CD4-positive, CD25-positive, alpha-beta regulatory T cell (primary cell): Measurements from ENCODE around the gene VWDE. TPM values are rescaled to one million over a fixed set of nuclear protein-coding genes. Genes with fewer than 3 reads are reported as not detected.
"Not testable (repeated sequence)": the region's sequence is repeated elsewhere in the genome, so short reads cannot be mapped to it uniquely, and the experiment has no call there.

ENCODE experiments used
- ATAC-seq, 2 donors: fragments of 150-1000 bp; cut with Tn5 transposase; one replicate each; pipeline ENCODE4 v1.10.0; 2021; ENCODE audit warnings: low read depth in 2 of 2, moderate number of reproducible peaks in 2 of 2, moderate library complexity in 1 of 2
- DNase-seq, 3 donors: peaks; one replicate each; pipeline versions ENCODE4 v3.0.0 to v3.0.0-alpha.2; 2012 to 2022; ENCODE audit warnings: mixed read lengths in 1 of 3
- H3K27ac ChIP-seq: one replicate; pipeline ENCODE4 v1.7.0; 2013; ENCODE audit warnings: mild to moderate bottlenecking, low read length; ENCODE audit not compliant: insufficient read depth, poor library complexity, severe bottlenecking
- H3K27me3 ChIP-seq: one replicate; pipeline ENCODE4 v1.7.0; 2013; ENCODE audit warnings: low read length; ENCODE audit not compliant: control insufficient read depth, insufficient read depth
- H3K36me3 ChIP-seq: one replicate; pipeline ENCODE4 v1.7.0; 2013; ENCODE audit warnings: mild to moderate bottlenecking, low read length, moderate library complexity; ENCODE audit not compliant: control insufficient read depth, insufficient read depth
- H3K4me1 ChIP-seq: 2 replicates; pipeline ENCODE4 v1.7.0; 2013; ENCODE audit warnings: mild to moderate bottlenecking, low read length; ENCODE audit not compliant: insufficient read depth, control insufficient read depth, poor library complexity, severe bottlenecking
- H3K4me3 ChIP-seq: one replicate; pipeline ENCODE4 v1.7.0; 2013; ENCODE audit warnings: low read depth, mild to moderate bottlenecking, low read length, moderate library complexity
- H3K9me3 ChIP-seq, 2 experiments: 1 replicate in 1 of 2; 2 replicates in 1 of 2; pipeline ENCODE4 v1.7.0; 2013; ENCODE audit warnings: low read length in 2 of 2, mild to moderate bottlenecking in 1 of 2, moderate library complexity in 1 of 2; ENCODE audit not compliant: control insufficient read depth in 2 of 2
- H3K27ac Mint-ChIP-seq, 3 donors: one replicate each; pipeline ENCODE4 v1.8.0; 2020 to 2022; ENCODE audit warnings: mild to moderate bottlenecking in 3 of 3, mixed read lengths in 3 of 3, moderate library complexity in 2 of 3
- H3K27me3 Mint-ChIP-seq: one replicate; pipeline ENCODE4 v1.8.0; 2022; ENCODE audit warnings: mild to moderate bottlenecking, mixed read lengths
- H3K36me3 Mint-ChIP-seq: one replicate; pipeline ENCODE4 v1.8.0; 2020; ENCODE audit warnings: mixed read lengths
- H3K4me1 Mint-ChIP-seq, 4 donors: one replicate each; pipeline ENCODE4 v1.8.0; 2020 to 2022; ENCODE audit warnings: mixed read lengths in 4 of 4, mild to moderate bottlenecking in 1 of 4
- H3K4me3 Mint-ChIP-seq, 4 donors: one replicate each; pipeline ENCODE4 v1.8.0; 2020 to 2022; ENCODE audit warnings: mild to moderate bottlenecking in 4 of 4, mixed read lengths in 4 of 4, moderate library complexity in 3 of 4
- H3K9me3 Mint-ChIP-seq, 7 donors: one replicate each; pipeline ENCODE4 v1.8.0; 2020 to 2022; ENCODE audit warnings: mixed read lengths in 7 of 7, mild to moderate bottlenecking in 3 of 7, moderate library complexity in 2 of 7
- polyA plus RNA-seq, 4 donors: library from polyadenylated mRNA; unstranded; fragments of 300-500 nt; fragmentation: Illumina TruSeq; gene quantifications; one replicate each; pipeline ENCODE4 v1.2.3, GENCODE V29; 2021
- total RNA-seq: library from RNA; stranded (reverse); gene quantifications from one replicate; pipeline ENCODE4 v1.2.3, GENCODE V29; 2022

Gene VWDE
- total and polyA plus RNA-seq, 5 donors from 2014 or later = 0.12 to 0.86 (median 0.37) TPM; not detected in 2

DNA sequence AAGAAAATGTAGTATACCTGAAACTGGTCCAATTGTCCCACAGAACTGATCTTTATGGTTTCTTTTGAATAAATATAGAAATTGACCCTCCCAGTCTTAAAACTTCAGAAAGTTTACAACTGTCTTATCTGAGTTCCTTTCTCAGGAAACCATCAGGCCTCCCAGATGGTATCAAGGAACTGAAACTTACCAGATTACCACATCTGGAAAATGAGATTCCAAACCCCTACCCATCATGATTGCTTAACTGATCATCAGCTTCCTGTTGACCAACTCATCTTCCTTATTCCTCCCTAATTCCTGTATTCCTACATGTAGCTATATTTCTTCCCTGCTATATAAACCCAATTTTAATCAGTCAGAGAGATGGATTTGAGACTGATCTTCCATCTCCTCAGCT is 5.5 kb downstream of the VWDE start:
- Mint-ChIP-seq H3K27me3 (peaks cover 9% of the 10 kb centered on the region), H3K4me1 (peaks cover 4 to 6% (median 5%) of the 10 kb centered on the region in 4 donors), H3K9me3 (peaks cover 0 to 17% (median 4%) of the 10 kb centered on the region in 7 donors), H3K4me3 (no peak overlapping the region), H3K27ac (peak overlapping the region in 1 of 3 donors; percentile 70), H3K36me3 (no peaks in the 10 kb centered on the region)
- Histone ChIP-seq H3K4me1 (peaks cover 3% of the 10 kb centered on the region), H3K27me3 (no peaks in the 10 kb centered on the region), H3K9me3 (peaks cover 0 to 4% of the 10 kb centered on the region in 2 experiments), H3K27ac (no peak overlapping the region), H3K4me3 (no peak overlapping the region), H3K36me3 (no peaks in the 10 kb centered on the region)
- DNase-seq (no peak), ATAC-seq (no peak)

DNA sequence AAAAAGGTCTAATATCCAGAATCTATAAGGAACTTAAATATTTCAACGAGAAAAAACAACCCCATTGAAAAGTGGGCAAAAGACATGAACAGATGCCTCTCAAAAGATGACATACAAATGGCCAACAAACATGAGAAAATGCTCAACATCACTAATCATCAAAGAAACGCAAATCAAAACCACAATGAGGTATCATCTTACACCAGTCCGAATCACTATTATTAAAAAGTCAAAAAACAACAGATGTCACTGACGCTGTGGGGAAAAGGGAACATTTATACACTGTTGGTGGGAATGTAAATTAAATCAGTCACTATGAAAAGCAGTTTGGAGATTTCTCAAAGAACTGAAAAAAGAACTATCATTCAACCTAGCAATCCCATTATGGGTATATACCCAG is 6.0 kb downstream of the VWDE start:
- Mint-ChIP-seq H3K4me1 (peaks cover 0 to under 1% (median under 1%) of the 10 kb centered on the region in 4 donors), H3K36me3 (no peaks in the 10 kb centered on the region), H3K27ac (no peak overlapping the region), H3K9me3 (peaks cover 0 to 17% (median 4%) of the 10 kb centered on the region in 7 donors), H3K4me3 (no peak overlapping the region), H3K27me3 (peaks cover 5% of the 10 kb centered on the region)
- H3K27ac ChIP-seq = no peak overlapping the region
- H3K4me1 ChIP-seq = no peaks in the 10 kb centered on the region
- H3K4me3 ChIP-seq = no peak overlapping the region
- DNase-seq = no peak
- H3K9me3 ChIP-seq = peaks cover 0 to 4% of the 10 kb centered on the region in 2 experiments
- no peaks in the 10 kb centered on the region for H3K36me3 ChIP-seq
- ATAC-seq = no peak
- H3K27me3 ChIP-seq = no peaks in the 10 kb centered on the region

DNA sequence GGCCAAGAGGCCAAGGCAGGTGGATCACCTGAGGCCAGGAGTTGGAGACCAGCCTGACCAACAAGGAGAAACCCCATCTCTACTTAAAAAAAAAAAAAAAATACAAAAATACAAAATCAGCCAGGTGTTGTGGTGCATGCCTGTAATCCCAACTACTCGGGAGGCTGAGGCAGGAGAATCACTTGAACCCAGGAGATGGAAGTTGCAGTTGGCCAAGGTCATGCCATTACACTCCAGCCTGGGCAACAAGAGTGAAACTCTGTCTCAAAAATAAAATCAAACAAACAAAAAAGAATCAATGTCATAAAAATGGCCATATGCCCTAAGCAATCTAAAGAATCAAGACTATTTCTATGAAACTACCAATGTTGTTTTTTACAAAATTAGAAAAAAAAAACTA is 7.0 kb downstream of the VWDE start:
- H3K9me3 Mint-ChIP-seq = peaks cover 0 to 17% (median 4%) of the 10 kb centered on the region in 7 donors
- not testable (repeated sequence) for DNase-seq, H3K27me3 Mint-ChIP-seq, H3K36me3 ChIP-seq, H3K36me3 Mint-ChIP-seq, H3K9me3 ChIP-seq, H3K27me3 ChIP-seq, ATAC-seq, H3K4me1 ChIP-seq, H3K27ac Mint-ChIP-seq, H3K4me3 Mint-ChIP-seq, H3K27ac ChIP-seq, H3K4me3 ChIP-seq, H3K4me1 Mint-ChIP-seq

DNA sequence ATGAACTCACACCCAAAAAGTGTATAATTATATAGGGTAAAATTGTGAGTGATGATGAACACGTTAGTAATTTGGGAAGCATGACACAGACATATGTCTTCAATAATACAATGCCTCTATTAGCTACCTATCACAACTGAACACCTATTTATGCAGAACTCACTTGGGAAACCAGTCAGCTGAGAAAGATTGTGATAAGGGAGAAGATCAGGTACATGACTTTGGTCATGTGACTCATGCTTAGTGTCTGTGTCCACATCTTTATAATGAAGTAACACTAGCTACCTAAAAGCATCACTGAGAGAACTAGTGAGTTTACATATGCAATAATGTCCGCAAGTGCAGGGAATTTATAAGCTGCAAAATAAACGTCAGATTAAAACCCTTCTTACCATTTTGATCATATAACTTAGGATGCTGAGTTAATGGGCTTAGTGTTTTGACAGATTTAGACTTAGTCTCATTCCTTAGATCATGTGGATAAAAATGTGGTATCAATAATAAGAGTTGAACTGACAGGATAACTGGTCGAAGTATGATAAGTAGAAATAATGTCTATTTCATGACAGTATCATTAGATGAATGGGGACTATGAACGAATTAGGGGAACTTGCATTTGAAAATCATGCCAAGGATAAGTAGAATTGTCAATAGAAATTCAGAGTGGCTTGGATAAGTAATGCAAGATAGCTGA is 11.6 kb downstream of the VWDE start:
- Histone ChIP-seq H3K36me3 (no peaks in the 10 kb centered on the region), H3K4me1 (no peaks in the 10 kb centered on the region), H3K27ac (no peak overlapping the region), H3K27me3 (no peaks in the 10 kb centered on the region), H3K4me3 (no peak overlapping the region), H3K9me3 (no peaks in the 10 kb centered on the region)
- H3K27me3 Mint-ChIP-seq = no peaks in the 10 kb centered on the region
- ATAC-seq (no peak), DNase-seq (no peak)
- H3K27ac Mint-ChIP-seq = no peak overlapping the region
- no peak overlapping the region for H3K4me3 Mint-ChIP-seq
- no peaks in the 10 kb centered on the region for H3K36me3 Mint-ChIP-seq
- peaks cover 0 to under 1% (median 0%) of the 10 kb centered on the region in 7 donors for H3K9me3 Mint-ChIP-seq
- no peaks in the 10 kb centered on the region for H3K4me1 Mint-ChIP-seq

DNA sequence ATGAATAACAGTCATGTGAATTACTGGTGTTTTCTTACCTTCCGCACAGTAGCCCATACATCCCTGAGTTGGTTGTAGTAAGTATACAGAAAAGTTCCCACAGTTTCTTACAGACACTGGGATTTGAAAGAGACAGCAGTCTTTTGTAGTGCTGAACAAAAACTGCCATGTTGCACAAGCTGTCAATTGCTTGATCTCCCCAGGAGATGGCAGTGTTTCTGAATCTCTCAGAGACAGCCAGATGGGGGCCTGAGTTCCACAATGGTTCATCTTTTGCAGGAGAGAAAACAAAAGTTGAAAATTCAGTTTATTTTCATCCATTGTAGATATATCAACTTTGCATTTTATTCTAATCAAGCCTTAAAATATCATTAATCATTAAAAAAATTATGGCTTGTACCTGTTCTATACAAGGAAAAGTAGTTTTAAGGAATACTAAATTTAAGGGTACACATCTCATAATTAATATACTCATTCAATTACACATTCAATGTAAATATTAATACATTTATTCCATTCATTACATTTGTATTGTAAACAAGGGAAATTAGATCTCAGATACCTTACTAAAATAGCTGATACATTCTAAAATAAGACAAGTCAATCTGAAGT is 14.5 kb downstream of the VWDE start:
- H3K27me3 Mint-ChIP-seq = no peaks in the 10 kb centered on the region
- Histone ChIP-seq H3K27me3 (no peaks in the 10 kb centered on the region), H3K9me3 (no peaks in the 10 kb centered on the region), H3K4me3 (no peak overlapping the region), H3K36me3 (no peaks in the 10 kb centered on the region), H3K4me1 (no peaks in the 10 kb centered on the region), H3K27ac (no peak overlapping the region)
- no peaks in the 10 kb centered on the region for H3K36me3 Mint-ChIP-seq
- H3K4me3 Mint-ChIP-seq = no peak overlapping the region
- H3K27ac Mint-ChIP-seq = no peak overlapping the region
- no peaks in the 10 kb centered on the region for H3K9me3 Mint-ChIP-seq
- DNase-seq = peak; percentile 6 to 47 (median 22)
- H3K4me1 Mint-ChIP-seq = no peaks in the 10 kb centered on the region
- peak; percentile 58 to 59 for ATAC-seq

DNA sequence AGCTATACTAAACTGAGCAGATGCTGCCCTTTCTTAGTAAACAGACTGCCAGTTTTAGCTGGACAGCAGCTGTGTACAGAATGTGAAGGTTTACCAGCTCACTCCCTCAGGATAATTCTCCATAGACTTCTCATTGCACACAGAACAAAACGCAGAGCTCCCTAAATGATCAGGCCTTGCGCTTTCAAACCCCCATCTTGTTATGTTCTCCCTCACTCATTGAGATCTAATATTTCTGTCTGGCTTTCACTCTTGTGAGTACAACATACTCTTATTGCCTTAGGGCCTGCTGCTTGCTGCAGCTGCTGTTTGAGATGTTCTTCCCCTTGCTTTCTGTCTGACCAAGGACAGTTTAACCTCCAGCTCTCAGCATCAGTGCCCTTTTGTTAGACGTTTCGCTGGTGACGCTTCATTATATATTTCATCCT is 17.3 kb downstream of the VWDE start:
- Histone ChIP-seq H3K9me3 (no peaks in the 10 kb centered on the region), H3K36me3 (no peaks in the 10 kb centered on the region), H3K27me3 (no peaks in the 10 kb centered on the region), H3K4me3 (no peak overlapping the region), H3K4me1 (no peaks in the 10 kb centered on the region), H3K27ac (no peak overlapping the region)
- Mint-ChIP-seq H3K4me1 (no peaks in the 10 kb centered on the region), H3K27me3 (no peaks in the 10 kb centered on the region), H3K9me3 (no peaks in the 10 kb centered on the region), H3K36me3 (no peaks in the 10 kb centered on the region), H3K4me3 (no peak overlapping the region), H3K27ac (no peak overlapping the region)
- no peak for ATAC-seq
- DNase-seq = no peak

DNA sequence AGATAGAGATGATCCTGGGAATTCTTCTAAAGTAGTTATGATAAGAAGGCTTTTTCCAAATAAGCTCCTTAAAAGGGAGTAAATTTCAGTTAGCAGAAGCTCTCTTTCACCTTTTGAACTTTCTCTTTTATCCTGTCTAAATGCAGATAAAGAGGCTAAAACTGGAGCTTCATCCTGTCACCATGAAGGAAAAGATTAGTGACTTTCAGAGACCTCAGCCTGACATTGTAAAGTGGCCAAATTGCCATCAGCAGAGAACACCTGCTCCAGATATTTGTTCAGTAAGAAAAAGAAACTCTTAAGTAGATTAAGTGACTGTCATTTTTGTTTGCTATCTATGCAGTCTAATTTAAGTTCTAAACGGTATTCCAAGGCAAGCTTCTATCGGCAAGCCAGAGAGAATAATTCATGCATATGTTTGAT is 18.3 kb downstream of the VWDE start:
- Histone ChIP-seq H3K4me3 (no peak overlapping the region), H3K9me3 (no peaks in the 10 kb centered on the region), H3K27ac (no peak overlapping the region), H3K4me1 (no peaks in the 10 kb centered on the region), H3K27me3 (no peaks in the 10 kb centered on the region), H3K36me3 (no peaks in the 10 kb centered on the region)
- Mint-ChIP-seq H3K9me3 (no peaks in the 10 kb centered on the region), H3K4me1 (no peaks in the 10 kb centered on the region), H3K27me3 (no peaks in the 10 kb centered on the region), H3K4me3 (no peak overlapping the region), H3K27ac (no peak overlapping the region), H3K36me3 (no peaks in the 10 kb centered on the region)
- DNase-seq (no peak), ATAC-seq (no peak)

DNA sequence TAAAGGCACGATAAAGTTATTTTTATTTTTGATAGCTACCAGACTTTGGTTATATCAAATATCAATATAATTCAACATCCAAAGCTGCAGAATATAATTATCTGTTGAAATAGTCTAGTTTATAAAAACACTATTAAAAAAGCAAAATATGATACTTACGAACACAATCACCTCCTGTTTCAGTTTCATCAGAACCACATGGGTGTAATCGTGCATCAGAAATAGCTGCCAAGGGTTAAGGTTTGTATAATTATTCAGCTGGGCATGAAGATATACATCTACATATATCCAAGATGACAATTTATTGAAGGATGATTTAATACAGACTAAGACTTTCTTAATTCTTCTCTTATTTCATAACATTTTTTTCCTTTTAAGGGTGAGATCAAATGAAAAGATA is 20.3 kb downstream of the VWDE start:
- no peaks in the 10 kb centered on the region for H3K27me3 Mint-ChIP-seq
- Histone ChIP-seq H3K4me1 (no peaks in the 10 kb centered on the region), H3K27me3 (no peaks in the 10 kb centered on the region), H3K27ac (no peak overlapping the region), H3K36me3 (no peaks in the 10 kb centered on the region), H3K9me3 (no peaks in the 10 kb centered on the region), H3K4me3 (no peak overlapping the region)
- H3K9me3 Mint-ChIP-seq = no peaks in the 10 kb centered on the region
- DNase-seq (no peak), ATAC-seq (no peak)
- H3K27ac Mint-ChIP-seq = no peak overlapping the region
- H3K4me3 Mint-ChIP-seq = no peak overlapping the region
- no peaks in the 10 kb centered on the region for H3K36me3 Mint-ChIP-seq
- no peaks in the 10 kb centered on the region for H3K4me1 Mint-ChIP-seq
